ENCODE data around the gene CHSY1. TPM values are rescaled to one million over a fixed set of nuclear protein-coding genes. Genes with fewer than 3 reads are reported as not detected.
A peak's percentile ranks its signal among the peaks of the same experiment; 100 is the strongest.

CHSY1 gene
- total and polyA plus RNA-seq, 11 donors = 5.6 to 41.3 (median 11.1) TPM

- TF ChIP-seq CTCF (IDR thresholded peaks at IDR 0.05) (no peak), POLR2A (IDR thresholded peaks at IDR 0.05) (no peak)
- H3K9me3 ChIP-seq = no peaks in the 10 kb centered on the region
- intact Hi-C loops (cut with DNase I) = loop anchor here in 4 of 10 donors (10.0 kb wide), 3 partner anchors 351 to 661 kb away; partner anchors contain the start of genes ASB7 (in 2 of the 4), LINS1 (in 2 of the 4) and LRRK1 (in 1 of the 4)
- ATAC-seq = no peak
- peaks cover 0 to 38% (median 12%) of the 10 kb centered on the region in 12 donors for H3K4me1 ChIP-seq
- WGBS, 4 donors = 62 to 70% (median 66%) methylated on average over 3 of the region's 3 CpGs
- H3K27me3 ChIP-seq = no peaks in the 10 kb centered on the region
- H3K36me3 ChIP-seq = peaks cover 0 to 22% (median 15%) of the 10 kb centered on the region in 9 donors
- H3K4me3 ChIP-seq = no peak overlapping the region
- DNase-seq = no peak
- H3K27ac ChIP-seq = peak overlapping the region in 4 of 12 donors; percentile 55 to 81 (median 64)
These were observed 14.2 kb upstream of the CHSY1 start for GRCh38 chr15:101266034-101266433.

- no peak for DNase-seq
- Histone ChIP-seq H3K27me3 (no peaks in the 10 kb centered on the region), H3K27ac (peak overlapping the region in 1 of 12 donors; percentile 81), H3K36me3 (peaks cover 0 to 12% (median 6%) of the 10 kb centered on the region in 9 donors), H3K4me3 (no peak overlapping the region), H3K4me1 (peaks cover 0 to 38% (median 12%) of the 10 kb centered on the region in 12 donors), H3K9me3 (no peaks in the 10 kb centered on the region)
- intact Hi-C loops (cut with DNase I) = loop anchor here in 4 of 10 donors (10.0 kb wide), 3 partner anchors 350 to 660 kb away; partner anchors contain the start of genes ASB7 (in 2 of the 4), LINS1 (in 2 of the 4) and LRRK1 (in 1 of the 4)
- no peak for TF ChIP-seq CTCF (IDR thresholded peaks at IDR 0.05)
- TF ChIP-seq POLR2A (IDR thresholded peaks at IDR 0.05) = no peak
- peak in 1 of 4 donors; percentile 39 for ATAC-seq
- 79 to 87% (median 81%) methylated on average over 16 to 17 of the region's 17 CpGs for whole genome bisulfite sequencing, 4 donors
These were observed 13.2 kb upstream of the CHSY1 start for GRCh38 chr15:101264911-101265641.

DNA sequence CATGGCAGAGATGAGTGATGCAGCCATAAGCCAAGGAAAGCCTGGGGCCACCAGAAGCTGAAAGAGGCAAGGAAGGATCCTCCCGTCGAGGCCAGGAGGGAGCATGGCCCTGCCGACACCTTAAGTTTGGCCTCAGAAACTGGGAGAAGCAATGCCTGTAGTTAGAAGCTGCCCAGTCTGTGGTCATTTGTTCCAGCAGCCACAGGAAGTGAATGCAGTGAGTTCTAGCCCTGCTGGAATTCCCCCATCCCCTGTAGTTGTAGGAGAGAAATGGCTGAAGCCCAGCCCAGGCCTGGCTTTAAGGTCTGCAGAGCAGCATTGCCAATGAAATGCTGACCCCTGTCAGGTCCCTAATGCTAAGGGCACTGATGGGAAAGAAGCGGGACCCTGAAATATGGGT is 12.2 kb upstream of the CHSY1 start:
- intact Hi-C loops (cut with DNase I) = loop anchor here in 4 of 10 donors (10.0 kb wide), 3 partner anchors 349 to 659 kb away; partner anchors contain the start of genes ASB7 (in 2 of the 4), LINS1 (in 2 of the 4) and LRRK1 (in 1 of the 4)
- ATAC-seq = no peak
- H3K27me3 ChIP-seq = no peaks in the 10 kb centered on the region
- H3K4me1 ChIP-seq = peaks cover 0 to 38% (median 12%) of the 10 kb centered on the region in 12 donors
- H3K36me3 ChIP-seq = peaks cover 0 to 3% (median 0%) of the 10 kb centered on the region in 9 donors
- H3K27ac ChIP-seq = peak overlapping the region in 1 of 12 donors; percentile 81
- TF ChIP-seq POLR2A (IDR thresholded peaks at IDR 0.05) (no peak), CTCF (IDR thresholded peaks at IDR 0.05) (no peak)
- 90 to 94% (median 92%) methylated on average over 4 of the region's 4 CpGs for WGBS, 4 donors
- H3K4me3 ChIP-seq = no peak overlapping the region
- no peaks in the 10 kb centered on the region for H3K9me3 ChIP-seq
- no peak for DNase-seq

GRCh38 chr15:101262551-101262950 is 10.7 kb upstream of the CHSY1 start:
- WGBS, 4 donors = 90 to 92% (median 91%) methylated on average over 4 of the region's 4 CpGs
- no peaks in the 10 kb centered on the region for H3K27me3 ChIP-seq
- no peak overlapping the region for H3K4me3 ChIP-seq
- intact Hi-C loops (cut with DNase I) = loop anchor here in 4 of 10 donors (10.0 kb wide), 3 partner anchors 348 to 658 kb away; partner anchors contain the start of genes ASB7 (in 2 of the 4), LINS1 (in 2 of the 4) and LRRK1 (in 1 of the 4)
- no peak for ATAC-seq
- H3K9me3 ChIP-seq = no peaks in the 10 kb centered on the region
- DNase-seq = no peak
- H3K27ac ChIP-seq = no peak overlapping the region
- no peaks in the 10 kb centered on the region for H3K36me3 ChIP-seq
- no peak for TF ChIP-seq POLR2A (IDR thresholded peaks at IDR 0.05)
- no peak for TF ChIP-seq CTCF (IDR thresholded peaks at IDR 0.05)
- peaks cover 0 to 38% (median 13%) of the 10 kb centered on the region in 12 donors for H3K4me1 ChIP-seq

All from heart left ventricle (tissue), 16 donors.